ENCODE results near the gene MCOLN3. TPM values are rescaled to one million over a fixed set of nuclear protein-coding genes. Genes with fewer than 3 reads are reported as not detected.

The MCOLN3 gene
- total RNA-seq, 1 donor from 2014 or later = 0.75 TPM

GRCh38 chr1:85088408-85088784 is 40.1 kb upstream of the MCOLN3 start:
- H3K27me3 ChIP-seq (ENCODE audit: insufficient read depth, low read length) = peaks cover 2% of the 10 kb centered on the region
- H3K27ac Mint-ChIP-seq (ENCODE audit: unreplicated experiment) = no peak overlapping the region
- H3K9me3 Mint-ChIP-seq (ENCODE audit: unreplicated experiment) = no peaks in the 10 kb centered on the region
- H3K4me1 ChIP-seq (ENCODE audit: insufficient read depth, low read length) = no peaks in the 10 kb centered on the region
- H3K9ac ChIP-seq (ENCODE audit: low read length) = no peak overlapping the region
- H3K27me3 Mint-ChIP-seq (ENCODE audit: low read depth, unreplicated experiment) = peaks cover 4% of the 10 kb centered on the region
- no peak overlapping the region for H3K27ac ChIP-seq (ENCODE audit: low read depth, low read length)
- H4K20me1 ChIP-seq (ENCODE audit: insufficient read depth, low read length) = no peaks in the 10 kb centered on the region
- H3K9me3 ChIP-seq (ENCODE audit: insufficient read depth, low read depth, low read length) = no peaks in the 10 kb centered on the region
- no peaks in the 10 kb centered on the region for H3K36me3 Mint-ChIP-seq (ENCODE audit: low read depth, unreplicated experiment)
- no peak overlapping the region for H2AFZ ChIP-seq (ENCODE audit: low read depth, low read length)
- FAIRE-seq (no peak), DNase-seq (ENCODE audit: low read depth) (no peak)
- H3K36me3 ChIP-seq (ENCODE audit: insufficient read depth, low read length) = no peaks in the 10 kb centered on the region
- H3K79me2 ChIP-seq (ENCODE audit: insufficient read depth, low read length) = no peaks in the 10 kb centered on the region
- no peak overlapping the region for H3K4me3 ChIP-seq (ENCODE audit: insufficient read depth, low read depth, low read length)
- no peak overlapping the region for H3K4me3 Mint-ChIP-seq (ENCODE audit: unreplicated experiment)
- no peak overlapping the region for H3K4me2 ChIP-seq (ENCODE audit: low read length)
- H3K4me1 Mint-ChIP-seq (ENCODE audit: low read depth, unreplicated experiment) = no peaks in the 10 kb centered on the region
- no peak for TF ChIP-seq CTCF (IDR thresholded peaks at IDR 0.05; ENCODE audit: insufficient read depth, low read depth, low read length)
- TF ChIP-seq EZH2 (IDR thresholded peaks at IDR 0.05; ENCODE audit: insufficient read depth, low read length) = no peak

- Histone ChIP-seq H3K27ac (ENCODE audit: low read depth, low read length) (no peak overlapping the region), H4K20me1 (ENCODE audit: insufficient read depth, low read length) (no peaks in the 10 kb centered on the region), H3K4me3 (ENCODE audit: insufficient read depth, low read depth, low read length) (no peak overlapping the region), H2AFZ (ENCODE audit: low read depth, low read length) (no peak overlapping the region), H3K27me3 (ENCODE audit: insufficient read depth, low read length) (peaks cover 2% of the 10 kb centered on the region), H3K4me2 (ENCODE audit: low read length) (no peak overlapping the region), H3K9me3 (ENCODE audit: insufficient read depth, low read depth, low read length) (no peaks in the 10 kb centered on the region), H3K36me3 (ENCODE audit: insufficient read depth, low read length) (no peaks in the 10 kb centered on the region), H3K4me1 (ENCODE audit: insufficient read depth, low read length) (no peaks in the 10 kb centered on the region), H3K79me2 (ENCODE audit: insufficient read depth, low read length) (no peaks in the 10 kb centered on the region), H3K9ac (ENCODE audit: low read length) (no peak overlapping the region)
- Mint-ChIP-seq H3K9me3 (ENCODE audit: unreplicated experiment) (no peaks in the 10 kb centered on the region), H3K27ac (ENCODE audit: unreplicated experiment) (no peak overlapping the region), H3K36me3 (ENCODE audit: low read depth, unreplicated experiment) (peaks cover 1% of the 10 kb centered on the region), H3K4me3 (ENCODE audit: unreplicated experiment) (no peak overlapping the region), H3K27me3 (ENCODE audit: low read depth, unreplicated experiment) (peaks cover 4% of the 10 kb centered on the region), H3K4me1 (ENCODE audit: low read depth, unreplicated experiment) (no peaks in the 10 kb centered on the region)
- no peak for TF ChIP-seq CTCF (IDR thresholded peaks at IDR 0.05; ENCODE audit: insufficient read depth, low read depth, low read length)
- no peak for TF ChIP-seq EZH2 (IDR thresholded peaks at IDR 0.05; ENCODE audit: insufficient read depth, low read length)
- no peak for FAIRE-seq
- no peak for DNase-seq (ENCODE audit: low read depth)
Measured at GRCh38 chr1:85087659-85088407, 39.5 kb upstream of the MCOLN3 start.

GRCh38 chr1:85085417-85085816 is 37.1 kb upstream of the MCOLN3 start:
- H3K4me1 Mint-ChIP-seq (ENCODE audit: low read depth, unreplicated experiment) = no peaks in the 10 kb centered on the region
- peaks cover 6% of the 10 kb centered on the region for H3K36me3 Mint-ChIP-seq (ENCODE audit: low read depth, unreplicated experiment)
- no peak for FAIRE-seq

More at GRCh38 chr1:85085417-85085816, 37.1 kb upstream of the MCOLN3 start:
- no peaks in the 10 kb centered on the region for H3K36me3 ChIP-seq (ENCODE audit: insufficient read depth, low read length)
- peaks cover 2% of the 10 kb centered on the region for H3K27me3 ChIP-seq (ENCODE audit: insufficient read depth, low read length)
- no peak overlapping the region for H3K4me2 ChIP-seq (ENCODE audit: low read length)
- no peak for DNase-seq (ENCODE audit: low read depth)
- H4K20me1 ChIP-seq (ENCODE audit: insufficient read depth, low read length) = no peaks in the 10 kb centered on the region
- H3K4me3 ChIP-seq (ENCODE audit: insufficient read depth, low read depth, low read length) = no peak overlapping the region
- Mint-ChIP-seq H3K9me3 (ENCODE audit: unreplicated experiment) (no peaks in the 10 kb centered on the region), H3K27ac (ENCODE audit: unreplicated experiment) (no peak overlapping the region), H3K27me3 (ENCODE audit: low read depth, unreplicated experiment) (peaks cover 4% of the 10 kb centered on the region), H3K4me3 (ENCODE audit: unreplicated experiment) (no peak overlapping the region)
- no peaks in the 10 kb centered on the region for H3K79me2 ChIP-seq (ENCODE audit: insufficient read depth, low read length)
- H2AFZ ChIP-seq (ENCODE audit: low read depth, low read length) = no peak overlapping the region
- H3K4me1 ChIP-seq (ENCODE audit: insufficient read depth, low read length) = no peaks in the 10 kb centered on the region
- H3K9me3 ChIP-seq (ENCODE audit: insufficient read depth, low read depth, low read length) = no peaks in the 10 kb centered on the region
- no peak for TF ChIP-seq EZH2 (IDR thresholded peaks at IDR 0.05; ENCODE audit: insufficient read depth, low read length)
- no peak for TF ChIP-seq CTCF (IDR thresholded peaks at IDR 0.05; ENCODE audit: insufficient read depth, low read depth, low read length)
- H3K27ac ChIP-seq (ENCODE audit: low read depth, low read length) = no peak overlapping the region
- no peak overlapping the region for H3K9ac ChIP-seq (ENCODE audit: low read length)

Measured in astrocyte (in vitro differentiated cells and primary cell).